ENCODE results near the gene REM2.

Gene REM2

GRCh38 chr14:22925513-22925912, 42.5 kb downstream of the REM2 start:
- in situ Hi-C loops (cut with MboI; ENCODE audit: low sequenced_read_pairs), result no loop called here

GRCh38 chr14:22926316-22926715, 43.3 kb downstream of the REM2 start:
- in situ Hi-C loops (cut with MboI; ENCODE audit: low sequenced_read_pairs), result no loop called here

- in situ Hi-C loops (cut with MboI; ENCODE audit: low sequenced_read_pairs), result no loop called here
Measured at GRCh38 chr14:22928237-22929103, 45.4 kb downstream of the REM2 start.

GRCh38 chr14:22929104-22929960, 46.3 kb downstream of the REM2 start, which contains the start of gene PRMT5:
Gene PRMT5 (minus strand): TSS chr14:22929376. CDS start chr14:22929361, 15 bp downstream.
- in situ Hi-C loops (cut with MboI; ENCODE audit: low sequenced_read_pairs), result no loop called here

- in situ Hi-C loops (cut with MboI; ENCODE audit: low sequenced_read_pairs), result no loop called here
Measured at GRCh38 chr14:22929961-22930364, 46.9 kb downstream of the REM2 start.

GRCh38 chr14:22932146-22932545, 49.1 kb downstream of the REM2 start:
- in situ Hi-C loops (cut with MboI; ENCODE audit: low sequenced_read_pairs), result no loop called here

GRCh38 chr14:22935156-22935555, 52.1 kb downstream of the REM2 start:
- in situ Hi-C loops (cut with MboI; ENCODE audit: low sequenced_read_pairs), result no loop called here
